HCT116 (cell line): ENCODE results near the gene ADGRG6.

ENCODE experiments used
- CTCF ChIP-seq, 3 experiments: fragments of 200-600 bp in 1 of 3; sonication (generic) in 1 of 3; IDR thresholded peaks in 2 of 3; conservative IDR thresholded peaks in 1 of 3; 2 replicates each; pipeline ENCODE4 v1.5.1; 2012 to 2017; ENCODE audit warnings: low read depth in 2 of 3, low read length in 2 of 3, antibody characterized with exemption in 1 of 3, borderline replicate concordance in 1 of 3, control low read depth in 1 of 3, mild to moderate bottlenecking in 1 of 3, mixed read lengths in 1 of 3, mixed run types in 1 of 3, moderate library complexity in 1 of 3; ENCODE audit not compliant: insufficient read depth in 1 of 3
- ELF1 ChIP-seq: IDR thresholded peaks from 2 replicates; pipeline ENCODE4 v1.6.1; 2012; ENCODE audit warnings: low read depth, borderline replicate concordance
- EZH2phosphoT487 ChIP-seq: fragments of 200-600 bp; IDR thresholded peaks from 2 replicates; pipeline ENCODE4 v1.6.1; 2018; ENCODE audit warnings: antibody characterized with exemption, borderline replicate concordance
- POLR2A ChIP-seq: IDR thresholded peaks from 2 replicates; pipeline ENCODE4 v1.7.0; 2011; ENCODE audit warnings: borderline replicate concordance; ENCODE audit not compliant: insufficient read depth, insufficient read length; ENCODE audit errors: extremely low read depth
- RAD21 ChIP-seq: IDR thresholded peaks from 2 replicates; pipeline ENCODE4 v1.6.1; 2012; ENCODE audit warnings: low read depth, mild to moderate bottlenecking
- SP1 ChIP-seq: IDR thresholded peaks from 2 replicates; pipeline ENCODE4 v1.6.1; 2012; ENCODE audit warnings: low read depth
- SRF ChIP-seq: IDR thresholded peaks from 2 replicates; pipeline ENCODE4 v1.6.1; 2012; ENCODE audit warnings: low read depth
- TCF7L2 ChIP-seq: IDR thresholded peaks from 2 replicates; pipeline ENCODE4 v1.7.0; 2011; ENCODE audit warnings: borderline replicate concordance, inconsistent platforms; ENCODE audit not compliant: insufficient read depth, insufficient read length; ENCODE audit errors: extremely low read depth
- YY1 ChIP-seq: IDR thresholded peaks from 2 replicates; pipeline ENCODE4 v1.6.1; 2011; ENCODE audit warnings: low read length, low read depth, moderate library complexity, mild to moderate bottlenecking; ENCODE audit not compliant: insufficient replicate concordance; ENCODE audit errors: extremely low read depth

DNA sequence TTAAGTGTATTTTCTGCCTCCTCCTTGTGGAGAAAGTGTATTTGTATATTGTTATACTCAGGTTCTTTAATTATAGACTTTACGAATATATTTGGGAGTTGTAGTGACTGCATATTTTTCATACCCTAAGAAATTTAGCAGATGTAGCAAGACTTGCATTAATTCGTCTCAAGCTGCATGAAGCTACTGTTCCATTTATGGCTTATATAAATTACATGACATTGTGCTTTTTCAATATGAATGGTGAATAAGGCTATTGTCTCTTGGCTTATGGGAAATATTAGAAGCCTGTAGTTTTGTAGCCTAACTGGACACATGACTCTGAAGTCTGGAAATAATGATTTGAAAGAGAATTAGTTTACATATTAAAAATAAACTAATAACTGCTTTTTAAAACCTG, 2.4 kb downstream of the ADGRG6 start:
- TF ChIP-seq CTCF (IDR thresholded peaks at IDR 0.05 in 2 of 3, conservative IDR thresholded peaks at IDR 0.05 in 1 of 3; ENCODE audit: borderline replicate concordance in 1 of 3, insufficient read depth in 1 of 3, low read depth in 2 of 3, low read length in 2 of 3) (no peak), POLR2A (no peak), ELF1 (no peak), SP1 (no peak), YY1 (no peak), EZH2phosphoT487 (no peak), TCF7L2 (no peak), SRF (no peak), RAD21 (no peak)
